ENCODE measurements around the gene UBE3A.

The UBE3A gene

GRCh38 chr15:25403771-25404170, 35.1 kb downstream of the UBE3A start:
- H3K27me3 Mint-ChIP-seq (ENCODE audit: low read depth) = no peaks in the 10 kb centered on the region
- peaks cover 52% of the 10 kb centered on the region for H3K36me3 Mint-ChIP-seq (ENCODE audit: low read depth)
- H3K9me3 Mint-ChIP-seq = peaks cover 7% of the 10 kb centered on the region
- H3K27ac Mint-ChIP-seq = no peak overlapping the region
- no peak overlapping the region for H3K4me3 Mint-ChIP-seq
- peaks cover 3% of the 10 kb centered on the region for H3K4me1 Mint-ChIP-seq (ENCODE audit: low read depth)

- H3K27me3 Mint-ChIP-seq (ENCODE audit: low read depth) = no peaks in the 10 kb centered on the region
- H3K4me1 Mint-ChIP-seq (ENCODE audit: low read depth) = peaks cover 5% of the 10 kb centered on the region
- H3K36me3 Mint-ChIP-seq (ENCODE audit: low read depth) = peaks cover 58% of the 10 kb centered on the region
- peaks cover 7% of the 10 kb centered on the region for H3K9me3 Mint-ChIP-seq
- H3K4me3 Mint-ChIP-seq = no peak overlapping the region
- no peak overlapping the region for H3K27ac Mint-ChIP-seq
Observed at GRCh38 chr15:25402342-25402741, 36.5 kb downstream of the UBE3A start.

GRCh38 chr15:25401501-25401900, 37.3 kb downstream of the UBE3A start:
- Mint-ChIP-seq H3K4me1 (ENCODE audit: low read depth) (peaks cover 2% of the 10 kb centered on the region), H3K36me3 (ENCODE audit: low read depth) (peaks cover 53% of the 10 kb centered on the region), H3K27me3 (ENCODE audit: low read depth) (no peaks in the 10 kb centered on the region), H3K9me3 (peaks cover 7% of the 10 kb centered on the region), H3K27ac (no peak overlapping the region), H3K4me3 (no peak overlapping the region)

- Mint-ChIP-seq H3K27me3 (ENCODE audit: low read depth) (no peaks in the 10 kb centered on the region), H3K36me3 (ENCODE audit: low read depth) (peaks cover 33% of the 10 kb centered on the region), H3K27ac (no peak overlapping the region), H3K4me3 (no peak overlapping the region), H3K9me3 (no peaks in the 10 kb centered on the region), H3K4me1 (ENCODE audit: low read depth) (peaks cover 2% of the 10 kb centered on the region)
Observed at GRCh38 chr15:25397100-25397499, 41.7 kb downstream of the UBE3A start.

GRCh38 chr15:25394898-25395297, 43.9 kb downstream of the UBE3A start:
- peaks cover 2% of the 10 kb centered on the region for H3K4me1 Mint-ChIP-seq (ENCODE audit: low read depth)
- H3K36me3 Mint-ChIP-seq (ENCODE audit: low read depth) = peaks cover 27% of the 10 kb centered on the region
- H3K4me3 Mint-ChIP-seq = no peak overlapping the region
- no peak overlapping the region for H3K27ac Mint-ChIP-seq
- no peaks in the 10 kb centered on the region for H3K27me3 Mint-ChIP-seq (ENCODE audit: low read depth)
- H3K9me3 Mint-ChIP-seq = no peaks in the 10 kb centered on the region

- H3K36me3 Mint-ChIP-seq (ENCODE audit: low read depth) = peaks cover 31% of the 10 kb centered on the region
- H3K4me3 Mint-ChIP-seq = no peak overlapping the region
- no peak overlapping the region for H3K27ac Mint-ChIP-seq
- peaks cover 12% of the 10 kb centered on the region for H3K9me3 Mint-ChIP-seq
- no peaks in the 10 kb centered on the region for H3K27me3 Mint-ChIP-seq (ENCODE audit: low read depth)
- peaks cover 4% of the 10 kb centered on the region for H3K4me1 Mint-ChIP-seq (ENCODE audit: low read depth)
Observed at GRCh38 chr15:25392806-25393205, 46.0 kb downstream of the UBE3A start.

- peaks cover 2% of the 10 kb centered on the region for H3K4me1 Mint-ChIP-seq (ENCODE audit: low read depth)
- no peak overlapping the region for H3K27ac Mint-ChIP-seq
- H3K36me3 Mint-ChIP-seq (ENCODE audit: low read depth) = peaks cover 32% of the 10 kb centered on the region
- H3K4me3 Mint-ChIP-seq = no peak overlapping the region
- H3K27me3 Mint-ChIP-seq (ENCODE audit: low read depth) = no peaks in the 10 kb centered on the region
- H3K9me3 Mint-ChIP-seq = peaks cover 12% of the 10 kb centered on the region
Observed at GRCh38 chr15:25391971-25392721, 46.7 kb downstream of the UBE3A start.

GRCh38 chr15:25385986-25386385, 52.8 kb downstream of the UBE3A start:
- no peak overlapping the region for H3K4me3 Mint-ChIP-seq
- peaks cover 39% of the 10 kb centered on the region for H3K9me3 Mint-ChIP-seq
- H3K36me3 Mint-ChIP-seq (ENCODE audit: low read depth) = peaks cover 61% of the 10 kb centered on the region
- no peaks in the 10 kb centered on the region for H3K27me3 Mint-ChIP-seq (ENCODE audit: low read depth)
- no peak overlapping the region for H3K27ac Mint-ChIP-seq
- peaks cover 3% of the 10 kb centered on the region for H3K4me1 Mint-ChIP-seq (ENCODE audit: low read depth)

GRCh38 chr15:25381579-25381978, 57.2 kb downstream of the UBE3A start:
- H3K27ac Mint-ChIP-seq = no peak overlapping the region
- peaks cover 53% of the 10 kb centered on the region for H3K36me3 Mint-ChIP-seq (ENCODE audit: low read depth)
- H3K9me3 Mint-ChIP-seq = peaks cover 37% of the 10 kb centered on the region
- no peaks in the 10 kb centered on the region for H3K27me3 Mint-ChIP-seq (ENCODE audit: low read depth)
- peaks cover 1% of the 10 kb centered on the region for H3K4me1 Mint-ChIP-seq (ENCODE audit: low read depth)
- H3K4me3 Mint-ChIP-seq = no peak overlapping the region

- Mint-ChIP-seq H3K9me3 (peaks cover 20% of the 10 kb centered on the region), H3K27ac (no peak overlapping the region), H3K4me3 (no peak overlapping the region), H3K4me1 (ENCODE audit: low read depth) (peaks cover 1% of the 10 kb centered on the region), H3K36me3 (ENCODE audit: low read depth) (peaks cover 47% of the 10 kb centered on the region), H3K27me3 (ENCODE audit: low read depth) (no peaks in the 10 kb centered on the region)
Observed at GRCh38 chr15:25378501-25378901, 60.3 kb downstream of the UBE3A start.

- peaks cover 4% of the 10 kb centered on the region for H3K4me1 Mint-ChIP-seq (ENCODE audit: low read depth)
- peaks cover 6% of the 10 kb centered on the region for H3K9me3 Mint-ChIP-seq
- peaks cover 58% of the 10 kb centered on the region for H3K36me3 Mint-ChIP-seq (ENCODE audit: low read depth)
- H3K27me3 Mint-ChIP-seq (ENCODE audit: low read depth) = no peaks in the 10 kb centered on the region
- no peak overlapping the region for H3K27ac Mint-ChIP-seq
- H3K4me3 Mint-ChIP-seq = no peak overlapping the region
Observed at GRCh38 chr15:25375557-25375956, 63.3 kb downstream of the UBE3A start.

- Mint-ChIP-seq H3K9me3 (no peaks in the 10 kb centered on the region), H3K27ac (no peak overlapping the region), H3K27me3 (ENCODE audit: low read depth) (no peaks in the 10 kb centered on the region), H3K4me1 (ENCODE audit: low read depth) (peaks cover 4% of the 10 kb centered on the region), H3K36me3 (ENCODE audit: low read depth) (peaks cover 60% of the 10 kb centered on the region), H3K4me3 (no peak overlapping the region)
Observed at GRCh38 chr15:25374143-25374542, 64.7 kb downstream of the UBE3A start.

- Mint-ChIP-seq H3K9me3 (no peaks in the 10 kb centered on the region), H3K36me3 (ENCODE audit: low read depth) (peaks cover 58% of the 10 kb centered on the region), H3K4me1 (ENCODE audit: low read depth) (peaks cover 6% of the 10 kb centered on the region), H3K27ac (no peak overlapping the region), H3K27me3 (ENCODE audit: low read depth) (no peaks in the 10 kb centered on the region), H3K4me3 (no peak overlapping the region)
Observed at GRCh38 chr15:25372298-25372697, 66.5 kb downstream of the UBE3A start.

- Mint-ChIP-seq H3K27me3 (ENCODE audit: low read depth) (no peaks in the 10 kb centered on the region), H3K36me3 (ENCODE audit: low read depth) (peaks cover 46% of the 10 kb centered on the region), H3K4me1 (ENCODE audit: low read depth) (peaks cover 15% of the 10 kb centered on the region), H3K9me3 (no peaks in the 10 kb centered on the region), H3K27ac (no peak overlapping the region), H3K4me3 (no peak overlapping the region)
Observed at GRCh38 chr15:25368850-25369249, 70.0 kb downstream of the UBE3A start.

GRCh38 chr15:25366058-25366457, 72.8 kb downstream of the UBE3A start:
- peaks cover 30% of the 10 kb centered on the region for H3K36me3 Mint-ChIP-seq (ENCODE audit: low read depth)
- H3K27me3 Mint-ChIP-seq (ENCODE audit: low read depth) = no peaks in the 10 kb centered on the region
- no peaks in the 10 kb centered on the region for H3K9me3 Mint-ChIP-seq
- peaks cover 10% of the 10 kb centered on the region for H3K4me1 Mint-ChIP-seq (ENCODE audit: low read depth)
- H3K27ac Mint-ChIP-seq = no peak overlapping the region
- no peak overlapping the region for H3K4me3 Mint-ChIP-seq

All from T-helper 1 cell treated with Interleukin-12 subunit alpha and Interleukin-12 subunit beta and Interleukin-4 antibody, amounts not matched to agents 30 μg/mL and 1 μg/mL, for 36 hours (primary cell).